ENCODE measurements around the gene UCN.

DNA sequence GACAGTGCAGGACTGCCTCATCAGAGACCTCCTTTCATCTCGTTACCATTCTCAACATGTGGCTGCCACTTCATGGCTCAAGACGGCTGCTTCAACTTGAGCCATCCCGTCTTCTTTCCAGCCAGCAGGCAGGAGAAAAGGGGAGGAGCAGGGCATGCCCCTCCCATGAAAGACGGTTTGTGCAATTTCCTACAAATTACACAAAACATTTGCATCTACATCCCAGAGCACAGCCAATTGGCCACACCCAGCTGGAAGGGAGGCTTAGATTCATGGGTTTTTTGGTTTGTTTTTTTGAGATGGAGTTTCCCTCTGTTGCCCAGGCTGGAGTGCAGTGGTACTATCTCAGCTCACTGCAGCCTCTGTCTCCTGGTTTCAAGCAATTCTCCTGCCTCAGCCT is 11.8 kb downstream of the UCN start:
- TF ChIP-seq, protein P1, sequence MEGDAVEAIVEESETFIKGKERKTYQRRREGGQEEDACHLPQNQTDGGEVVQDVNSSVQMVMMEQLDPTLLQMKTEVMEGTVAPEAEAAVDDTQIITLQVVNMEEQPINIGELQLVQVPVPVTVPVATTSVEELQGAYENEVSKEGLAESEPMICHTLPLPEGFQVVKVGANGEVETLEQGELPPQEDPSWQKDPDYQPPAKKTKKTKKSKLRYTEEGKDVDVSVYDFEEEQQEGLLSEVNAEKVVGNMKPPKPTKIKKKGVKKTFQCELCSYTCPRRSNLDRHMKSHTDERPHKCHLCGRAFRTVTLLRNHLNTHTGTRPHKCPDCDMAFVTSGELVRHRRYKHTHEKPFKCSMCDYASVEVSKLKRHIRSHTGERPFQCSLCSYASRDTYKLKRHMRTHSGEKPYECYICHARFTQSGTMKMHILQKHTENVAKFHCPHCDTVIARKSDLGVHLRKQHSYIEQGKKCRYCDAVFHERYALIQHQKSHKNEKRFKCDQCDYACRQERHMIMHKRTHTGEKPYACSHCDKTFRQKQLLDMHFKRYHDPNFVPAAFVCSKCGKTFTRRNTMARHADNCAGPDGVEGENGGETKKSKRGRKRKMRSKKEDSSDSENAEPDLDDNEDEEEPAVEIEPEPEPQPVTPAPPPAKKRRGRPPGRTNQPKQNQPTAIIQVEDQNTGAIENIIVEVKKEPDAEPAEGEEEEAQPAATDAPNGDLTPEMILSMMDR (IDR thresholded peaks at IDR 0.05; ENCODE audit: poor library complexity, severe bottlenecking) = no peak
- no peak for TF ChIP-seq RAD21 (conservative IDR thresholded peaks at IDR 0.05)
